Measurements from ENCODE around the gene RPS6KA3. TPM values are rescaled to one million over a fixed set of nuclear protein-coding genes. Genes with fewer than 3 reads are reported as not detected.
A peak's percentile ranks its signal among the peaks of the same experiment; 100 is the strongest.

The RPS6KA3 gene
- total RNA-seq, 5 donors from 2014 or later (not counting 1 experiment from before 2014, with no cell fraction given), result 65.2 to 89.9 (median 71.9) TPM

DNA sequence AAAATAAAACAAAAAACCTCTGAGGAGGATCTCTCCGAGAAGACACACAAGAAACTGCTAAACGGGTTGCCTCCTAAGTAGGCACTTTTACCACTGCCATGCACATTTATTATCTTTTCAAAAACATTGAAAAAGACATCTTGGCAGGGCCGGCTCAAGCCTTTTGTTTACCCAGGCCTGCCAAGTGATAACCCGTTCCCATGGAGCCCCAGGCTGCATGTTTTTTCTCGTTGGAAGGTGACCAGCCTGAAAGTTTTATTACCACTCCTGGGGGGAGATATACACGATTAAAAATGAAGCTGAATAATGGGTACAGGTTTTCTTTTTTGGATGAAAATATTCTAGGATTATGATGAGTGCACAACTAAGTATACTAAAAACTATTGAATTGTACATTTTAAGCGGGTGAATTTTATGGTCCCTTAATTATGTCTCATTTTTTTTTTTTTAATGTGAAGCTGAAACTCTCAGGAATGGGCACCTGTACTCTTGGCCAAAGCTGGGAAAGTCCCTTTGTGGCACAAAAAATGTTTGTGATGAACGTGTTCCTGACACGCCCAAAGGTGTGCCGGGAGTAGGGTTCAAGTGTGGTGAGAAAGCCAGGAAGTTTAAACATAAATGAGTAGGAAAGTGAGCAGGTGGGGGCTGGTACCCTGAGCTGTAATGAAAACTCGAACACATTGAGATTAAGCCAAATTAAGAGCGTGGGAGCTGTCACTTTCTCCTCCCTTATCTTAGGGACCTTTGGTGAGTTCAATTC, 148.5 kb downstream of the RPS6KA3 start:
- H3K4me1 Mint-ChIP-seq, result peaks cover 9 to 19% (median 9%) of the 10 kb centered on the region in 3 donors
- WGBS (ENCODE audit: insufficient coverage), result 0% methylated on average over 2 of the region's 12 CpGs
- ATAC-seq (replicated peaks in 1 of 4) (no peak), DNase-seq (no peak)
- H3K36me3 Mint-ChIP-seq, result no peaks in the 10 kb centered on the region
- Histone ChIP-seq H3K36me3 (ENCODE audit: control insufficient read depth in 2 of 2, extremely low read depth in 1 of 2, insufficient read depth in 1 of 2, low read length in 1 of 2) (no peaks in the 10 kb centered on the region), H3K4me3 (ENCODE audit: control insufficient read depth in 1 of 2, extremely low read depth in 1 of 2, low read length in 1 of 2) (no peak overlapping the region), H3K27ac (ENCODE audit: low read length) (no peak overlapping the region), H3K9me3 (no peaks in the 10 kb centered on the region), H3K4me1 (ENCODE audit: control insufficient read depth in 1 of 2, extremely low read depth in 1 of 2, insufficient read depth in 2 of 2, low read length in 2 of 2) (peaks cover 0 to 9% of the 10 kb centered on the region in 2 experiments), H3K27me3 (replicated peaks in 1 of 2; ENCODE audit: control insufficient read depth in 2 of 2, extremely low read depth in 1 of 2, insufficient read depth in 2 of 2, low read length in 1 of 2) (peaks cover 3 to 21% of the 10 kb centered on the region in 2 experiments)
- ChIA-PET CTCF (interaction anchor here in 1 of 2 donors (0.5 kb wide), 1 partner anchor 636 kb away, joined by 3 read pairs; no protein-coding TSS in a partner anchor), POLR2A (interaction anchor here in 1 of 2 donors (0.6 kb wide), 1 partner anchor 40 kb away, joined by 4 read pairs; no protein-coding TSS in a partner anchor)
- H3K27me3 Mint-ChIP-seq, result peaks cover 13 to 19% of the 10 kb centered on the region in 2 donors
- no peak overlapping the region for H3K27ac Mint-ChIP-seq
- no peak overlapping the region for H3K4me3 Mint-ChIP-seq
- no peaks in the 10 kb centered on the region for H3K9me3 Mint-ChIP-seq

DNA sequence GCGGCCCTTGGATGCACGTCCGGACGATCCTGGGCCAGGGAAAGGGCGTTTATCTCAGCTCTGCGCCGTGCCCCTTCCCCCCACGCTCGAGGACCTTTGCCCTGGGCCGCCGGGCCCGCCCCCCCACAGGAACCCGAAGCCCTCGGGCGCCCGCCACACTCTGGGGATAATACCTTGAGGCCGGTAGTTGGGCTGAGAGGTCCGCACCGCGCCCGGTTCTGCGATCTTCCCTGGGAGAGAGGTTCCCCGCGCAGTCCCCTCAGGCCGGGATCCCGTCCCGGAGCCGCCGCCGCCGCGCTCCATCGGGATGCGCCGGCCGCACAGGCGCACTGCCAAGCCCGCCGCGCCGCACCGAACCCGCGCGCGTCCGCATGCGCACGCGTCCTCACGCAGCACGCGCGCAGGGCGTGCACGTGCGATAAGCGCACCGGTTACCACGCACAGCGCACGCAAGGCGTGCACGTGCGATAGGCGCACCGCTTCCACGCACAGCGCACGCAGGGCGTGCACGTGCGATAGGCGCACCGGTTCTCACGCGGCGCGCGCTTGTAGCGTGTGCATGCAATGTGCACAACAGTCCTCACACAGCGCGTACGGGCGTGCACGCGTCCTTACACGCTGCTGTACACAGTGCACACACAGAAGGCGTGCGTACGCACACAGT, 150.0 kb downstream of the RPS6KA3 start, which contains the start of gene MAP7D2:
Gene MAP7D2 (minus strand): TSS at position 331 of the 664 bp plus-strand sequence. CDS start 28 bp downstream, at position 303.
- H3K9me3 ChIP-seq, result no peaks in the 10 kb centered on the region
- peaks cover 13 to 19% of the 10 kb centered on the region in 2 donors for H3K27me3 Mint-ChIP-seq
- no peak within 1 kb of the TSS for H3K27ac ChIP-seq (ENCODE audit: low read length)
- H3K4me3 Mint-ChIP-seq, result peak within 1 kb of the TSS in 1 of 3 donors; percentile 38
- CTCF ChIA-PET, result no interaction called here
- no peaks in the 10 kb centered on the region for H3K36me3 ChIP-seq (ENCODE audit: control insufficient read depth in 2 of 2, extremely low read depth in 1 of 2, insufficient read depth in 1 of 2, low read length in 1 of 2)
- no peaks in the 10 kb centered on the region for H3K9me3 Mint-ChIP-seq
- POLR2A ChIA-PET, result no interaction called here
- 14% methylated on average over 35 of the region's 91 CpGs for WGBS (ENCODE audit: insufficient coverage)
- H3K4me1 Mint-ChIP-seq, result peaks cover 9 to 19% (median 9%) of the 10 kb centered on the region in 3 donors
- no peak within 1 kb of the TSS for H3K27ac Mint-ChIP-seq
- H3K27me3 ChIP-seq (replicated peaks in 1 of 2; ENCODE audit: control insufficient read depth in 2 of 2, extremely low read depth in 1 of 2, insufficient read depth in 2 of 2, low read length in 1 of 2), result peaks cover 3 to 21% of the 10 kb centered on the region in 2 experiments
- H3K4me1 ChIP-seq (ENCODE audit: control insufficient read depth in 1 of 2, extremely low read depth in 1 of 2, insufficient read depth in 2 of 2, low read length in 2 of 2), result peaks cover 0 to 9% of the 10 kb centered on the region in 2 experiments
- ATAC-seq (replicated peaks in 1 of 4) (peak in 1 of 4 experiments; percentile 44), DNase-seq (no peak)
- H3K36me3 Mint-ChIP-seq, result no peaks in the 10 kb centered on the region
- peak within 1 kb of the TSS in 1 of 2 donors; percentile 23 for H3K4me3 ChIP-seq (ENCODE audit: control insufficient read depth in 1 of 2, extremely low read depth in 1 of 2, low read length in 1 of 2)

DNA sequence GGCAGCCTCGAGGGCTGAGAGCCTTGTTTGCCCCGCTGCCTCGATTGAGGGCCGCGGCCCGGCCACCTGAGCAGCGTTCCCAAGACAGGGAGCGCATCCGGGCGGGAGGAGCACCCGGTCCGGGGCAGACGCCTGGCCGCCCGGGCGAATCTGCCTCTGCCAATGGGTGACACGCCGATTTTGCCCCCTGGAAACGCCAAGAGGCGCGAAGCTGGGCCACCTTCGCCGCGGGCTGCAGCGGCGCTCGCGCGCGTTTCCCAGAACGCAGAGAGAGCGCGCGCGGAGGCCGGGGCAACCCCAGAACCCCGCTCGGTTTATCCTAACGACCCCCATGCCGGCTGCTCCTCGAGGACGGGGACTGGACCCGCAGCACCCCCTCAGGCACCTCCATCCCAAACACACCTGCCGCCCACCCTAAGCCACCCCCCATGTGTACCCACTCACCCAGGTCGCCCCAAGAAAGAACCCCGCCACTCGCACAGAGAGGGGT, 150.6 kb downstream of the RPS6KA3 start:
- DNase-seq (no peak), ATAC-seq (replicated peaks in 1 of 4) (peak in 1 of 4 experiments; percentile 20)
- Histone ChIP-seq H3K9me3 (no peaks in the 10 kb centered on the region), H3K4me3 (ENCODE audit: control insufficient read depth in 1 of 2, extremely low read depth in 1 of 2, low read length in 1 of 2) (no peak overlapping the region), H3K27ac (ENCODE audit: low read length) (no peak overlapping the region), H3K36me3 (ENCODE audit: control insufficient read depth in 2 of 2, extremely low read depth in 1 of 2, insufficient read depth in 1 of 2, low read length in 1 of 2) (no peaks in the 10 kb centered on the region), H3K27me3 (replicated peaks in 1 of 2; ENCODE audit: control insufficient read depth in 2 of 2, extremely low read depth in 1 of 2, insufficient read depth in 2 of 2, low read length in 1 of 2) (peaks cover 3 to 21% of the 10 kb centered on the region in 2 experiments), H3K4me1 (ENCODE audit: control insufficient read depth in 1 of 2, extremely low read depth in 1 of 2, insufficient read depth in 2 of 2, low read length in 2 of 2) (peaks cover 0 to 9% of the 10 kb centered on the region in 2 experiments)
- Mint-ChIP-seq H3K36me3 (no peaks in the 10 kb centered on the region), H3K4me1 (peaks cover 9 to 19% (median 9%) of the 10 kb centered on the region in 3 donors), H3K27ac (no peak overlapping the region), H3K27me3 (peaks cover 13 to 19% of the 10 kb centered on the region in 2 donors), H3K9me3 (no peaks in the 10 kb centered on the region), H3K4me3 (peak overlapping the region in 1 of 3 donors; percentile 38)
- ChIA-PET POLR2A (no interaction called here), CTCF (no interaction called here)
- 19% methylated on average over 32 of the region's 47 CpGs for WGBS (ENCODE audit: insufficient coverage)

- no peak for ATAC-seq (replicated peaks in 1 of 4)
- H3K4me3 ChIP-seq (ENCODE audit: control insufficient read depth in 1 of 2, extremely low read depth in 1 of 2, low read length in 1 of 2), result no peak overlapping the region
- no peak overlapping the region for H3K27ac ChIP-seq (ENCODE audit: low read length)
- H3K36me3 ChIP-seq (ENCODE audit: control insufficient read depth in 2 of 2, extremely low read depth in 1 of 2, insufficient read depth in 1 of 2, low read length in 1 of 2), result no peaks in the 10 kb centered on the region
- ChIA-PET CTCF (no interaction called here), POLR2A (interaction anchor here in 1 of 2 donors (0.6 kb wide), 1 partner anchor 66 kb away, joined by 11 read pairs; no protein-coding TSS in a partner anchor)
- Mint-ChIP-seq H3K36me3 (no peaks in the 10 kb centered on the region), H3K27ac (no peak overlapping the region), H3K4me1 (peaks cover 2 to 14% (median 5%) of the 10 kb centered on the region in 3 donors), H3K9me3 (no peaks in the 10 kb centered on the region), H3K4me3 (no peak overlapping the region), H3K27me3 (peaks cover 13 to 19% of the 10 kb centered on the region in 2 donors)
- H3K9me3 ChIP-seq, result no peaks in the 10 kb centered on the region
- 73% methylated on average over 2 of the region's 14 CpGs for WGBS (ENCODE audit: insufficient coverage)
- peaks cover 2 to 12% of the 10 kb centered on the region in 2 experiments for H3K27me3 ChIP-seq (replicated peaks in 1 of 2; ENCODE audit: control insufficient read depth in 2 of 2, extremely low read depth in 1 of 2, insufficient read depth in 2 of 2, low read length in 1 of 2)
- peaks cover 0 to 9% of the 10 kb centered on the region in 2 experiments for H3K4me1 ChIP-seq (ENCODE audit: control insufficient read depth in 1 of 2, extremely low read depth in 1 of 2, insufficient read depth in 2 of 2, low read length in 2 of 2)
- DNase-seq, result no peak
Observed at GRCh38 chrX:20112022-20112774, 154.5 kb downstream of the RPS6KA3 start.

GRCh38 chrX:20111271-20111670, 155.4 kb downstream of the RPS6KA3 start:
- Histone ChIP-seq H3K9me3 (no peaks in the 10 kb centered on the region), H3K4me3 (ENCODE audit: control insufficient read depth in 1 of 2, extremely low read depth in 1 of 2, low read length in 1 of 2) (no peak overlapping the region), H3K27me3 (replicated peaks in 1 of 2; ENCODE audit: control insufficient read depth in 2 of 2, extremely low read depth in 1 of 2, insufficient read depth in 2 of 2, low read length in 1 of 2) (peaks cover 0 to 5% of the 10 kb centered on the region in 2 experiments), H3K4me1 (ENCODE audit: control insufficient read depth in 1 of 2, extremely low read depth in 1 of 2, insufficient read depth in 2 of 2, low read length in 2 of 2) (peaks cover 0 to 5% of the 10 kb centered on the region in 2 experiments), H3K36me3 (ENCODE audit: control insufficient read depth in 2 of 2, extremely low read depth in 1 of 2, insufficient read depth in 1 of 2, low read length in 1 of 2) (no peaks in the 10 kb centered on the region), H3K27ac (ENCODE audit: low read length) (no peak overlapping the region)
- Mint-ChIP-seq H3K36me3 (no peaks in the 10 kb centered on the region), H3K9me3 (no peaks in the 10 kb centered on the region), H3K27me3 (peaks cover 13 to 19% of the 10 kb centered on the region in 2 donors), H3K4me3 (no peak overlapping the region), H3K27ac (no peak overlapping the region), H3K4me1 (peaks cover 2 to 14% (median 5%) of the 10 kb centered on the region in 3 donors)
- CTCF ChIA-PET, result no interaction called here
- DNase-seq, result no peak
- POLR2A ChIA-PET, result no interaction called here
- WGBS (ENCODE audit: insufficient coverage), result no CpG with 5 or more reads among the region's 10 CpGs
- no peak for ATAC-seq (replicated peaks in 1 of 4)

Measured in T-cell (primary cell).